NT2/D1 (cell line): ENCODE data around the gene DNAAF5.

Source experiments
- YY1 ChIP-seq: IDR thresholded peaks from 2 replicates; pipeline ENCODE4 v1.6.1; 2011; ENCODE audit not compliant: insufficient read length, insufficient read depth
- ZNF274 ChIP-seq: IDR thresholded peaks from 2 replicates; pipeline ENCODE4 v1.6.1; 2011; ENCODE audit warnings: mild to moderate bottlenecking, low read depth, low read length

GRCh38 chr7:773622-773915, 47.1 kb downstream of the DNAAF5 start:
- TF ChIP-seq ZNF274, result no peak
- TF ChIP-seq YY1, result no peak
